Keratinocyte (primary cell): ENCODE measurements around the gene DLX2. TPM values are rescaled to one million over a fixed set of nuclear protein-coding genes. Genes with fewer than 3 reads are reported as not detected.

Source experiments
- DNase-seq: peaks from one replicate; pipeline ENCODE4 v3.0.0-alpha.2; 2011; ENCODE audit warnings: low read depth, missing footprints, low spot score
- FAIRE-seq: peaks from 2 replicates; lab custom pipeline; 2011; peaks lifted over from hg19 to GRCh38; lab: Jason Lieb, UNC
- H2AFZ ChIP-seq: 2 replicates; pipeline ENCODE4 v1.6.0; 2012; ENCODE audit warnings: low read length, control low read depth, inconsistent platforms; ENCODE audit not compliant: control insufficient read depth
- H3K27ac ChIP-seq: 2 replicates; pipeline ENCODE4 v1.5.1; 2011; ENCODE audit warnings: low read length; ENCODE audit not compliant: control insufficient read depth, insufficient read depth
- H3K27me3 ChIP-seq: 3 replicates; pipeline ENCODE4 v1.6.0; 2011; ENCODE audit warnings: low read length; ENCODE audit not compliant: control insufficient read depth, insufficient read depth; ENCODE audit errors: extremely low read depth
- H3K36me3 ChIP-seq, 2 experiments: 2 replicates in 1 of 2; 3 replicates in 1 of 2; pipeline ENCODE4 v1.5.1; 2011; ENCODE audit warnings: low read length in 2 of 2, mild to moderate bottlenecking in 1 of 2; ENCODE audit not compliant: control insufficient read depth in 2 of 2, insufficient read depth in 2 of 2; ENCODE audit errors: extremely low read depth in 1 of 2
- H3K4me1 ChIP-seq: 3 replicates; pipeline ENCODE4 v1.5.1; 2011; ENCODE audit warnings: low read length; ENCODE audit not compliant: control insufficient read depth, insufficient read depth; ENCODE audit errors: extremely low read depth
- H3K4me2 ChIP-seq: 3 replicates; pipeline ENCODE4 v1.6.0; 2011; ENCODE audit warnings: low read depth, low read length; ENCODE audit not compliant: control insufficient read depth, insufficient read depth; ENCODE audit errors: extremely low read depth
- H3K4me3 ChIP-seq, 3 experiments: fragments of 200-600 bp in 1 of 3; sonication (generic) in 1 of 3; 2 replicates in 2 of 3; 3 replicates in 1 of 3; pipeline ENCODE4 v1.5.1; 2011 to 2016; ENCODE audit warnings: low read length in 3 of 3, mild to moderate bottlenecking in 3 of 3, control low read depth in 2 of 3, inconsistent platforms in 1 of 3, low read depth in 1 of 3, mixed read lengths in 1 of 3, mixed run types in 1 of 3, moderate library complexity in 1 of 3; ENCODE audit not compliant: control insufficient read depth in 2 of 3, insufficient read depth in 2 of 3; ENCODE audit errors: extremely low read depth in 1 of 3
- H3K79me2 ChIP-seq: 2 replicates; pipeline ENCODE4 v1.6.0; 2012; ENCODE audit warnings: low read length; ENCODE audit not compliant: control insufficient read depth, insufficient read depth
- H3K9ac ChIP-seq: 3 replicates; pipeline ENCODE4 v1.6.0; 2011; ENCODE audit warnings: low read length; ENCODE audit not compliant: control insufficient read depth, insufficient read depth; ENCODE audit errors: extremely low read depth
- H3K9me1 ChIP-seq: 3 replicates; pipeline ENCODE4 v1.6.0; 2011; ENCODE audit warnings: low read length; ENCODE audit not compliant: control insufficient read depth, insufficient read depth; ENCODE audit errors: extremely low read depth
- H3K9me3 ChIP-seq: 2 replicates; pipeline ENCODE4 v1.5.1; 2012; ENCODE audit warnings: low read depth, low read length; ENCODE audit not compliant: control insufficient read depth
- H4K20me1 ChIP-seq: 3 replicates; pipeline ENCODE4 v1.6.0; 2011; ENCODE audit warnings: low read length; ENCODE audit not compliant: control insufficient read depth, insufficient read depth; ENCODE audit errors: extremely low read depth
- EZH2 ChIP-seq: IDR thresholded peaks from one replicate; pipeline ENCODE4 v1.6.1; 2012; ENCODE audit warnings: inconsistent platforms, mild to moderate bottlenecking, low read length, moderate library complexity
- dilution Hi-C: fragments of 300-500 bp; cut with MboI; formaldehyde crosslinking; loops from one replicate; pipeline ENCODE4 v1.7.0; 2020; ENCODE audit warnings: low sequenced_read_pairs; ENCODE audit not compliant: extremely low pct_ligation_motif_present
- polyA plus RNA-seq, 5 experiments: library from polyadenylated mRNA; depleted of rRNA in 3 of 5; stranded (reverse) in 3 of 5; stranded (forward) in 1 of 5; unstranded in 1 of 5; fragments of >200 nt; gene quantifications; 1 replicate in 1 of 5; 2 replicates in 3 of 5; 3 replicates in 1 of 5; pipeline versions ENCODE4 v1.2.1 to v1.2.3, GENCODE V29; 2011 to 2012; ENCODE audit warnings: missing spikeins in 2 of 5, low read depth in 1 of 5, low replicate concordance in 1 of 5
- TF ChIP-seq, protein P1 (sequence below), 3 experiments: IDR thresholded peaks in 1 of 3; conservative IDR thresholded peaks in 1 of 3; optimal IDR thresholded peaks in 1 of 3; 2 replicates in 2 of 3; 3 replicates in 1 of 3; pipeline versions ENCODE3 to v1.5.1; 2011; ENCODE audit warnings: low read length in 3 of 3, mild to moderate bottlenecking in 3 of 3, moderate library complexity in 2 of 3, control low read depth in 1 of 3, inconsistent platforms in 1 of 3; ENCODE audit not compliant: insufficient read depth in 2 of 3; ENCODE audit errors: extremely low read depth in 1 of 3

Gene DLX2
- polyA plus RNA-seq, 1 donor (not counting 4 experiments of a cell fraction or from before 2014, with no cell fraction given): 0.29 TPM

DNA sequence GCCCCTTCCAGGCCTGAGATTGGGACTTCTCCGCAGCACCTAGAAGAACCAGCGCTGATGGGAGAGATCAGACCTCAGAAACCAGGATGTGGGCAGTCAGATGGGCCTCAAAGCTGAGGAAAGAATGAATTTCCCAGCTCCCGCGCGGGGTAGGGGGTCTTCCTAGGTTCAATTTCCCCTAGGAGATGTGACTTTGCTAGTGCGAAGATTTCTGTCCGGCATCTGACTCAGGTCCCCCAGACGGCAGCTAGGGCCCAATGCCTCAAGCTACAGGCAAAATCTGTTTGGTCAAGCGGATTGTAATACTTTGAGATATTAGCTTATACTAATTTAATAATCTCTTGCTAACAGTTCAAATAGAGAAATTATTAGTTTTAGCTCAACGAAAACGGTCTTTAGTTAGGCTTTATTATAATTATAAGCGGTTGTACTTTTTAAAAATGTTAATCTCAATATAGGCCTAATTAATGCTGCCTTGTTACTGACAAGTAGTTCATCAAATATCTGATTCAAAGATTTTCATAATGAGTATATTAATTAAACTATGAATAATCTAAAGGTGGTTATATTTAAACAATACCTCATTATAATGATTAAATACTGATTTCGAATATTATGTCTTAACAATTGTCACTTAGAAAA is 11.6 kb downstream of the DLX2 start:
- no peaks in the 10 kb centered on the region for H3K36me3 ChIP-seq
- H4K20me1 ChIP-seq: no peaks in the 10 kb centered on the region
- no peak overlapping the region for H3K9ac ChIP-seq
- DNase-seq (no peak), FAIRE-seq (no peak)
- H3K27ac ChIP-seq: no peak overlapping the region
- H3K4me3 ChIP-seq: no peak overlapping the region
- H3K4me1 ChIP-seq: peaks cover 22% of the 10 kb centered on the region
- H3K9me1 ChIP-seq: no peaks in the 10 kb centered on the region
- TF ChIP-seq, protein P1, sequence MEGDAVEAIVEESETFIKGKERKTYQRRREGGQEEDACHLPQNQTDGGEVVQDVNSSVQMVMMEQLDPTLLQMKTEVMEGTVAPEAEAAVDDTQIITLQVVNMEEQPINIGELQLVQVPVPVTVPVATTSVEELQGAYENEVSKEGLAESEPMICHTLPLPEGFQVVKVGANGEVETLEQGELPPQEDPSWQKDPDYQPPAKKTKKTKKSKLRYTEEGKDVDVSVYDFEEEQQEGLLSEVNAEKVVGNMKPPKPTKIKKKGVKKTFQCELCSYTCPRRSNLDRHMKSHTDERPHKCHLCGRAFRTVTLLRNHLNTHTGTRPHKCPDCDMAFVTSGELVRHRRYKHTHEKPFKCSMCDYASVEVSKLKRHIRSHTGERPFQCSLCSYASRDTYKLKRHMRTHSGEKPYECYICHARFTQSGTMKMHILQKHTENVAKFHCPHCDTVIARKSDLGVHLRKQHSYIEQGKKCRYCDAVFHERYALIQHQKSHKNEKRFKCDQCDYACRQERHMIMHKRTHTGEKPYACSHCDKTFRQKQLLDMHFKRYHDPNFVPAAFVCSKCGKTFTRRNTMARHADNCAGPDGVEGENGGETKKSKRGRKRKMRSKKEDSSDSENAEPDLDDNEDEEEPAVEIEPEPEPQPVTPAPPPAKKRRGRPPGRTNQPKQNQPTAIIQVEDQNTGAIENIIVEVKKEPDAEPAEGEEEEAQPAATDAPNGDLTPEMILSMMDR (optimal IDR thresholded peaks at IDR 0.05 in 1 of 3, IDR thresholded peaks at IDR 0.05 in 1 of 3, conservative IDR thresholded peaks at IDR 0.05 in 1 of 3; ENCODE audit: extremely low read depth in 1 of 3, insufficient read depth in 2 of 3, low read length in 3 of 3): no peak
- TF ChIP-seq EZH2: no peak
- peaks cover 86% of the 10 kb centered on the region for H3K27me3 ChIP-seq
- dilution Hi-C loops: no loop called here
- no peak overlapping the region for H2AFZ ChIP-seq
- no peaks in the 10 kb centered on the region for H3K79me2 ChIP-seq
- H3K9me3 ChIP-seq: no peaks in the 10 kb centered on the region
- H3K4me2 ChIP-seq: no peak overlapping the region

DNA sequence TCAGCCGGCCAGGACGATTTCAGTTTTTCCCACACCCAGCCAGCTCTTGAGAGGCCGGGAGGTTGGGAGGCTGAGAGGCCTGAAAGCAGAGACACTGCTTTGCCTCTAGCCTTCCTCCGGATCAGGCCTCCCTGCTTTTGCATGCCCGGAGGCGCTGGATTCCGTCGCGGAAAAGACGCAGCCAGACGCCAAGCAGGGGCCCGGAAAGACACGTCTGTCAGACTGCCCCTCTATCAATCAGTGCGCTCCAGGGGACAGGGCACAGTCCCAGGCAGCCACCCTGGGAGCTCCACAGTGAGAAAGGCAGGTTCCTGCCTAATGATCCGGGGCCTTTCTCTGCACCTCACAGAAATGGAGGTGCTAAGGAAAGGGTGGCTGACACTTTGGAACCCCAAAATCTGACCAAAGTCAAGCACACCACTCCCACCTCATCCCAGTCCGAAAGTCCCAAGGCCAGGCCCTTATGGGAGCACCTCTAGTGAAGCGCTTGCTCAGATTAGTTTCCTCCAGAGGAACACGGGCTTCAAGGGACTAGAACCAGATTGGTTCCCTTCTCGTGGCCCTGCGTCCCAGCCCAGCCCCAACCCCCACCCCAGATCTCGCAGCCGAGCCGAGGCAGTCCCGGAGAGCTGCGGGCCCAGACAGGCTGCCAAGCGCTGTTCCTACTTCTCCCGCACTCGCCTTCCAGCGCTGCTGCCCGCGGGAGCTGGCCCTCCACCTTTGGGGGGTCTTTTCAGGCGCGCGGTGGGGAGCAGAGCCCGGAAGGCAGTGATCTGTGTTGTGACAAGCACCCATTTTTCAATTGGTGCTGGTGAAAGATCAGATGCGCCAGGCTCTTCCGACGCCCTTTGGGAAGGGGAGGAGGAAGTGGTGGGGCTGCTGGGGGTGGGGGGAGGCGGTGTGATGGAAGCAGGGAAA is 12.4 kb downstream of the DLX2 start:
- Histone ChIP-seq H3K9ac (no peak overlapping the region), H4K20me1 (no peaks in the 10 kb centered on the region), H3K9me1 (no peaks in the 10 kb centered on the region), H3K4me2 (no peak overlapping the region), H3K27me3 (peaks cover 94% of the 10 kb centered on the region), H3K27ac (no peak overlapping the region), H3K79me2 (no peaks in the 10 kb centered on the region), H3K36me3 (no peaks in the 10 kb centered on the region), H3K4me3 (no peak overlapping the region), H3K4me1 (peaks cover 21% of the 10 kb centered on the region), H3K9me3 (no peaks in the 10 kb centered on the region), H2AFZ (no peak overlapping the region)
- FAIRE-seq: no peak
- TF ChIP-seq, protein P1 (optimal IDR thresholded peaks at IDR 0.05 in 1 of 3, IDR thresholded peaks at IDR 0.05 in 1 of 3, conservative IDR thresholded peaks at IDR 0.05 in 1 of 3; ENCODE audit: extremely low read depth in 1 of 3, insufficient read depth in 2 of 3, low read length in 3 of 3): no peak
- peak; percentile 53 for TF ChIP-seq EZH2
- dilution Hi-C loops: no loop called here
- no peak for DNase-seq
